Neural crest cell (in vitro differentiated cells): ENCODE measurements around the gene SH3RF2. TPM values are rescaled to one million over a fixed set of nuclear protein-coding genes. Genes with fewer than 3 reads are reported as not detected.

ENCODE experiments used
- DNase-seq: peaks from one replicate; pipeline ENCODE4 v3.0.0; 2021; ENCODE audit warnings: low read depth, mixed read lengths, low spot score
- H3K27ac Mint-ChIP-seq: one replicate; pipeline ENCODE4 v1.8.0; 2021; ENCODE audit warnings: mild to moderate bottlenecking, mixed read lengths; ENCODE audit not compliant: unreplicated experiment
- H3K27me3 Mint-ChIP-seq: 2 replicates; pipeline ENCODE4 v1.8.0; 2021; ENCODE audit warnings: low read depth, mild to moderate bottlenecking, mixed read lengths
- H3K36me3 Mint-ChIP-seq: 2 replicates; pipeline ENCODE4 v1.8.0; 2021; ENCODE audit warnings: low read depth, mild to moderate bottlenecking, mixed read lengths
- H3K4me1 Mint-ChIP-seq: 2 replicates; pipeline ENCODE4 v1.8.0; 2021; ENCODE audit warnings: mixed read lengths
- H3K4me3 Mint-ChIP-seq: one replicate; pipeline ENCODE4 v1.8.0; 2021; ENCODE audit warnings: mild to moderate bottlenecking, mixed read lengths
- H3K9me3 Mint-ChIP-seq: 2 replicates; pipeline ENCODE4 v1.8.0; 2021; ENCODE audit warnings: mixed read lengths
- total RNA-seq: library from RNA; stranded (reverse); gene quantifications from 2 replicates; pipeline ENCODE4 v1.2.1, GENCODE V29; 2021
- TF ChIP-seq, protein P1 (sequence below): fragments of 200-600 bp; sonication (generic); conservative IDR thresholded peaks from 2 replicates; pipeline ENCODE4 v1.5.0; 2021; ENCODE audit warnings: antibody characterized with exemption, mild to moderate bottlenecking

Gene SH3RF2
- total RNA-seq, 1 donor from 2014 or later: 0.72 TPM

DNA sequence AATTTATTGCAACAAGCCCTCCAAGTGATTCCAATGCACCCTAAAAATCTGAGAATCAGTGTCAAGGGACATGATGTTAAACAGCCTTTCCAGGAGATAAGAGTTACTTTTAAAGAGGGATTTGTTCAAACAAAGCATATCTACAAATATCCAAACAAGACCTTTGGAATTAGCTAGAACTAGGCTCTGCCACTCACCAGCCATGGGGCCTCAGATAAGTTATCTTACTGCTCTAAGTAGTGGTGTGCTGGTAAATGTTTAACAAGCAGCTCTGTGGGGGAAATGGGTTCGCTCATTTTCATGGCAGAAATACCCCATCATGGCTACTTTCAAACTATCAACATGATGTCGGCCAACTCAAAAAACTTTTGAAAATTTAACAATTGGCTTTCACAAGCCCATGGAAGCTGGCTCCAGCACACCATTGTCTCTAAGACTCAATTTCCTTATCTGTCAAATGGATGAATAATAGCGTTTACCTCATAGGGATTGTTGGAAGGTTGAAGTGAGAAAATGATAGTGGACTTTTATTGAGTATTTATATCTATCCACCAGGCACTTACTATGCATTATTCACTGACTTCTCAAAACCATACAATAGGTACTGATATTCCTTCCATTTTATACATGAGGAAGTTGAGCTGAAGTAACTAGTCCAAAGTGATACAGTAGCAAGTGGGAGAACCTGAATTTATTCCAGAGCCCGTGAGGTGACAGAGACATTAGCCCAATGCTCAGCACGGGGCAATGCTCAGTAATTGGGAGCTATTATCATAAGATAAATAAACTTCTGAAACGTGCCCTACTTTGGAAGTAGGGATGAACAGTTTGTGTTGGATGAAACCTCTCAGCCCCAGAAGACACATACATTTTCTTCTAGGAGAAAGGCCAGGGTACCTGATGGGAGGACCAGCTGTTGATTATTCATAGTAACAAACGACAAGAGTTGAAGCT lies 43.2 kb downstream of the SH3RF2 start:
- no peak overlapping the region for H3K4me3 Mint-ChIP-seq
- H3K9me3 Mint-ChIP-seq: no peaks in the 10 kb centered on the region
- no peaks in the 10 kb centered on the region for H3K27me3 Mint-ChIP-seq
- no peaks in the 10 kb centered on the region for H3K36me3 Mint-ChIP-seq
- no peaks in the 10 kb centered on the region for H3K4me1 Mint-ChIP-seq
- no peak overlapping the region for H3K27ac Mint-ChIP-seq
- no peak for DNase-seq
- TF ChIP-seq, protein P1, sequence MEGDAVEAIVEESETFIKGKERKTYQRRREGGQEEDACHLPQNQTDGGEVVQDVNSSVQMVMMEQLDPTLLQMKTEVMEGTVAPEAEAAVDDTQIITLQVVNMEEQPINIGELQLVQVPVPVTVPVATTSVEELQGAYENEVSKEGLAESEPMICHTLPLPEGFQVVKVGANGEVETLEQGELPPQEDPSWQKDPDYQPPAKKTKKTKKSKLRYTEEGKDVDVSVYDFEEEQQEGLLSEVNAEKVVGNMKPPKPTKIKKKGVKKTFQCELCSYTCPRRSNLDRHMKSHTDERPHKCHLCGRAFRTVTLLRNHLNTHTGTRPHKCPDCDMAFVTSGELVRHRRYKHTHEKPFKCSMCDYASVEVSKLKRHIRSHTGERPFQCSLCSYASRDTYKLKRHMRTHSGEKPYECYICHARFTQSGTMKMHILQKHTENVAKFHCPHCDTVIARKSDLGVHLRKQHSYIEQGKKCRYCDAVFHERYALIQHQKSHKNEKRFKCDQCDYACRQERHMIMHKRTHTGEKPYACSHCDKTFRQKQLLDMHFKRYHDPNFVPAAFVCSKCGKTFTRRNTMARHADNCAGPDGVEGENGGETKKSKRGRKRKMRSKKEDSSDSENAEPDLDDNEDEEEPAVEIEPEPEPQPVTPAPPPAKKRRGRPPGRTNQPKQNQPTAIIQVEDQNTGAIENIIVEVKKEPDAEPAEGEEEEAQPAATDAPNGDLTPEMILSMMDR: no peak

DNA sequence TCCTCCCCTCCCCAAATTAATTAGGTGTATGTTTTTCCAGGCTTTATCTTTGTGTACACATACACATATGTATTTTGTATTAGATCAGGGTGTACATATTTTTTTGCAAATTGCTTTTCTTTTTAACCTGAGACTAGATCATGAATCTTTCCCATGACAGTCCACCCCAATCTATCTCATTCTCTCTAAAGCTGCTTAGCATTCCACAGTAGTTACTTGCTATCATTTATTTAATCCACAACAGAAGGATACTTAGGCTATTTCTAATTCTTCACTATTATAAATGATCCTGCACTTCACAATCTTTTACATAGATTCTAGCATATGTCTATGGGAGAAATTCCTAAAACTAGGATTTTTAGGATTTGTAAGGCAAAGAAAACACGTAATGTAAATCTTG lies 43.9 kb downstream of the SH3RF2 start:
- Mint-ChIP-seq H3K9me3 (no peaks in the 10 kb centered on the region), H3K27ac (no peak overlapping the region), H3K4me3 (no peak overlapping the region), H3K36me3 (no peaks in the 10 kb centered on the region), H3K27me3 (no peaks in the 10 kb centered on the region), H3K4me1 (no peaks in the 10 kb centered on the region)
- no peak for DNase-seq
- TF ChIP-seq, protein P1: no peak

DNA sequence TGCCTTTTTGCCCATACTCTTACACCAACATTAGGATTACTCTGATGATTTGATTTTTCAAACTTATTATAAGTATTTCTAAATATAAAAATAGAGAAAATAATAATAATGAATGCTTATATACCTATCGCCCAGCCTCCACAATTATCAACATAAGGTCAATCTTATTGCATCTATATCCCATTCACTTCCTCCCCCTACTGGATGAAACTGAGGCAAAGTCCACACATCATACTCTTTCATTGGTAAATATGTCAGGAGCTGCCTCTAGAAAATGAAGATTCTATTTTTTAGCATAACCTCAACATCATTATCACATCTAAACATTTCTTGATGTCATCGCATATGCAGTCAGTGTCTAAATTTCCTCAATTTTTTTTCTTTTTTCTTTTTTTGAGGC lies 44.3 kb downstream of the SH3RF2 start:
- no peak overlapping the region for H3K27ac Mint-ChIP-seq

DNA sequence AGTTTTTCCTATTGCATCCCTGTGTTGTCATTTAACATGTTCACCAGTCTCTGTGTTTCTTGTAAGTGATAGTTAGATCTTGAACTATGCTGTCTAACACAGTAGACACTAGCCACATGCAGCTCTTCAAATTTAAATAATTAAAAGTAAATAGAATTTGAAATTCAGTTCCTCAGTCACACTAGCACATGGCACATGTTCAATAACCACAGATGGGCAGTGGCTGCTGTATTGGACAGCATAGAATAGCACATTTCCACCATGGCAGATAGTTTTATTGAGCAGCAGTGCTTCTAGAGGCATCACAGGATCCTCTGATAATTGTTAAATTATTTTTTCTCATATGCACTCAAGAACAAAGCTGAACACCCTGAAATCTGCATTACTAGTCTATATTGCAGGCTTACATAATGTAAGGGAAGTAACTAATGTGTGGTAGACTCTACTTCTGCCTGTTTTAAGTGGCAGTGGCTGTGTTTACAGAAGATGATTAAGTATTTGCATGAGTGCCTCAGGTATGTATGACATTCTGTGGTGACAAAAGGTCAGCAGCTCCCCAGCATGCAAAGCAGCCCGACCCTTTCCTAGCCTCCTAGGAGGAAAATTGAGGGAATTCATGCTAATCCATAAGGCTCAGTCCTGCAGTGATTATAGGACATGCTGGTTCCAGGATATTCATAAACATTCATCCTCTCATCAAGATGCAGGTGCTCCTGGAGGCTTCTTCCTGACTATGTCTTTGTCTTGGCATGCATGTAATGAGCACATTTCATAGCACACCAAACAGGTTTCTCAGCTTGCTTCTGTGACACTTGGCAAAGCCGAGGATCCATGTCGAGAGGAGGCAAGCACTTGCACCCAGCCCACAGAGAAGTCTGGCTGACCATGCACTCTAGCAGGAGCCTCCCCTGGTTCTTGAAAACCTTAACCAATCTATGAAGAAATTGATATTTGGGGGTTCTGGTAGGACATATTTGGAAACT lies 45.5 kb downstream of the SH3RF2 start:
- Mint-ChIP-seq H3K4me3 (no peak overlapping the region), H3K27me3 (no peaks in the 10 kb centered on the region)
- TF ChIP-seq, protein P1: no peak

More for the DNA sequence above, 44.3 kb downstream of the SH3RF2 start:
- Mint-ChIP-seq H3K9me3 (no peaks in the 10 kb centered on the region), H3K36me3 (no peaks in the 10 kb centered on the region), H3K4me1 (no peaks in the 10 kb centered on the region), H3K27me3 (no peaks in the 10 kb centered on the region), H3K4me3 (no peak overlapping the region)
- TF ChIP-seq, protein P1: peak; percentile 33
- no peak for DNase-seq

DNA sequence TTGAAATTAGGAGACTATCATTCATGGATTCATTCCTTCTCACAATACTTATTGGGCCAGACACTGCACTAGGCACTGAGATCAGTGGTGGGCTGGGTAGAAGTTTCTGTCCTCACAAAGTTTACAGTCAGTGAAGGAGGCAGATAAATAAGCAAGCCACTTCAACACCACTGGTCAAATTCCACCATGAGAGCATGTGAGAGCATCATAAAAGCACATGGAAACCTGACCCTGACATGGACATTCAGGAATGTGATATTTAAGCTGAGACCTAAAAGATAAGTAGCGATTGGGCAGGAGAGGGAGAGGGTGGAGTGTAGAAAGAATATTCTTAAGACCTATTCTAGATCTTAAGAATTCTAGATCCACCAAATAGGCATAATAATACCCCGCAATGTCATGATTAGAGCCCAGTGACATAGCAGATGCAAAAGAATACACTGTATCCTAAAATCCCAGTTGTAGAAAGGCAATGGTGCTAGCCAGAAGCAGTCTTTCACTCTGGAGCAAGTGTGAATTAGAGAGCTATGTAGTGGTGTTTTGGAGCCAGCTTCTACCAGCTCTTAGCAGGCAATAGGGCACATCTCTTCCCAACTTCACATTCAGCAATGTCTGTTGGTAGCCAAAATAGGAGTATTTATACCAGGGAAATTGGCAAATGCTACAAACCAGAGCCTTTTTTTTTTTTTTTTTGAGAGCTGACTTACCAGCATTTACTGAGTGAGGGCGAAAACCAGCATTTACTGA lies 46.4 kb downstream of the SH3RF2 start:
- DNase-seq: no peak
- no peaks in the 10 kb centered on the region for H3K36me3 Mint-ChIP-seq
- no peaks in the 10 kb centered on the region for H3K27me3 Mint-ChIP-seq
- no peak overlapping the region for H3K27ac Mint-ChIP-seq
- no peak overlapping the region for H3K4me3 Mint-ChIP-seq
- TF ChIP-seq, protein P1: no peak
- no peaks in the 10 kb centered on the region for H3K4me1 Mint-ChIP-seq
- no peaks in the 10 kb centered on the region for H3K9me3 Mint-ChIP-seq

More for the DNA sequence above, 45.5 kb downstream of the SH3RF2 start:
- H3K27ac Mint-ChIP-seq: peak overlapping the region; percentile 65
- H3K9me3 Mint-ChIP-seq: no peaks in the 10 kb centered on the region
- DNase-seq: no peak
- H3K36me3 Mint-ChIP-seq: no peaks in the 10 kb centered on the region
- no peaks in the 10 kb centered on the region for H3K4me1 Mint-ChIP-seq
